SK-N-SH (cell line): Measurements from ENCODE around the gene ZDHHC19.

Experiments used
- EP300 ChIP-seq, 2 experiments: IDR thresholded peaks; 2 replicates each; pipeline versions ENCODE4 v1.4.0 to v1.6.1; 2012; ENCODE audit warnings: borderline replicate concordance in 1 of 2, low read depth in 1 of 2, low read length in 1 of 2
- EZH2phosphoT487 ChIP-seq: fragments of 200-600 bp; sonication (generic); IDR thresholded peaks from 2 replicates; pipeline ENCODE4 v1.6.1; 2017; ENCODE audit warnings: low read depth, mixed run types, mild to moderate bottlenecking, antibody characterized with exemption, moderate library complexity, borderline replicate concordance
- TAF1 ChIP-seq: IDR thresholded peaks from 2 replicates; pipeline ENCODE4 v1.6.1; 2012; ENCODE audit warnings: low read depth, mild to moderate bottlenecking, low read length, moderate library complexity, borderline replicate concordance
- ZBTB33 ChIP-seq: IDR thresholded peaks from 2 replicates; pipeline ENCODE4 v1.4.0; 2012; ENCODE audit warnings: low read depth, borderline replicate concordance
- TF ChIP-seq, protein P1 (sequence below): fragments of 200-600 bp; sonication (generic); IDR thresholded peaks from 2 replicates; pipeline ENCODE4 v1.6.1; 2017; ENCODE audit warnings: antibody characterized with exemption, mild to moderate bottlenecking, moderate library complexity

DNA sequence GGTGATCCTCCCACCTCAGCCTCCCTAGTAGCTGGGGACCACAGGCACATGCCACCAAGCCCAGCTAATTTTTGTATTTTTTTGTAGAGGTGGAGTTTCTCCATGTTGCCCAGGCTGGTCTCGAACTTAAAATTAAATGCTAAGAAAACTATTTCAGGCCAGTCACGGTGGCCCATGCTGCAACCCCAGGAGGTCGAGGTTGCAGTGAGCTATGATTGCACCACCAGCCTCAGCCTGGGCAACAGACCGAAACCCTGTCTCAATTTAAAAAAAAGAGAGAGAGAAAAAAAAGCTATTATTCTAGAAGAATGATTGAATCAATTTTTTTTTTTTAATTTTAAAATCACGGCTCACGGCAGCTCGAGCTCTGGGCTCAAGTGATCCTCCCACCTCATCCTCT lies 9.8 kb upstream of the ZDHHC19 start:
- TF ChIP-seq EZH2phosphoT487 (no peak), ZBTB33 (no peak), TAF1 (no peak), EP300 (IDR thresholded peaks at IDR 0.05; ENCODE audit: borderline replicate concordance in 1 of 2, low read depth in 1 of 2, low read length in 1 of 2) (no peak)
- TF ChIP-seq, protein P1, sequence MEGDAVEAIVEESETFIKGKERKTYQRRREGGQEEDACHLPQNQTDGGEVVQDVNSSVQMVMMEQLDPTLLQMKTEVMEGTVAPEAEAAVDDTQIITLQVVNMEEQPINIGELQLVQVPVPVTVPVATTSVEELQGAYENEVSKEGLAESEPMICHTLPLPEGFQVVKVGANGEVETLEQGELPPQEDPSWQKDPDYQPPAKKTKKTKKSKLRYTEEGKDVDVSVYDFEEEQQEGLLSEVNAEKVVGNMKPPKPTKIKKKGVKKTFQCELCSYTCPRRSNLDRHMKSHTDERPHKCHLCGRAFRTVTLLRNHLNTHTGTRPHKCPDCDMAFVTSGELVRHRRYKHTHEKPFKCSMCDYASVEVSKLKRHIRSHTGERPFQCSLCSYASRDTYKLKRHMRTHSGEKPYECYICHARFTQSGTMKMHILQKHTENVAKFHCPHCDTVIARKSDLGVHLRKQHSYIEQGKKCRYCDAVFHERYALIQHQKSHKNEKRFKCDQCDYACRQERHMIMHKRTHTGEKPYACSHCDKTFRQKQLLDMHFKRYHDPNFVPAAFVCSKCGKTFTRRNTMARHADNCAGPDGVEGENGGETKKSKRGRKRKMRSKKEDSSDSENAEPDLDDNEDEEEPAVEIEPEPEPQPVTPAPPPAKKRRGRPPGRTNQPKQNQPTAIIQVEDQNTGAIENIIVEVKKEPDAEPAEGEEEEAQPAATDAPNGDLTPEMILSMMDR, result no peak
